DOHH2 (cell line): ENCODE data around the gene EPB41.

Experiments
- H3F3A ChIP-seq: fragments of 200-600 bp; sonication (generic), shearing (Covaris generic); 2 replicates; pipeline ENCODE4 v1.6.0; 2016; ENCODE audit warnings: antibody characterized with exemption, mild to moderate bottlenecking; ENCODE audit not compliant: control insufficient read depth, insufficient read depth
- H3K27ac ChIP-seq: fragments of 200-600 bp; sonication (generic); 2 replicates; pipeline ENCODE4 v1.5.1; 2014; ENCODE audit warnings: low read depth, mild to moderate bottlenecking, low read length, moderate library complexity
- H3K27me3 ChIP-seq: fragments of 200-600 bp; sonication (generic); 2 replicates; pipeline ENCODE4 v1.6.1; 2014; ENCODE audit warnings: mild to moderate bottlenecking, low read length, mixed read lengths; ENCODE audit not compliant: control insufficient read depth
- H3K36me3 ChIP-seq: fragments of 200-600 bp; sonication (generic); 2 replicates; pipeline ENCODE4 v1.6.1; 2014; ENCODE audit warnings: mild to moderate bottlenecking, low read length, moderate library complexity, mixed read lengths; ENCODE audit not compliant: control insufficient read depth
- H3K4me1 ChIP-seq: fragments of 200-600 bp; sonication (generic); 2 replicates; pipeline ENCODE4 v1.6.1; 2014; ENCODE audit warnings: mild to moderate bottlenecking, low read length, mixed read lengths; ENCODE audit not compliant: control insufficient read depth
- H3K4me2 ChIP-seq: fragments of 200-600 bp; sonication (generic); 2 replicates; pipeline ENCODE4 v1.6.0; 2014; ENCODE audit warnings: mild to moderate bottlenecking, low read length, moderate library complexity
- H3K4me3 ChIP-seq: fragments of 200-600 bp; sonication (generic); 2 replicates; pipeline ENCODE4 v1.5.1; 2014; ENCODE audit warnings: mild to moderate bottlenecking, low read length, mixed read lengths
- H3K79me2 ChIP-seq: fragments of 200-600 bp; sonication (generic); 2 replicates; pipeline ENCODE4 v1.6.1; 2014; ENCODE audit warnings: mild to moderate bottlenecking, low read length, mixed read lengths; ENCODE audit not compliant: control insufficient read depth
- H3K9me2 ChIP-seq: fragments of 200-600 bp; sonication (generic); replicated peaks from 2 replicates; pipeline ENCODE4 v1.6.1; 2014; ENCODE audit warnings: mild to moderate bottlenecking, low read length, mixed read lengths; ENCODE audit not compliant: control insufficient read depth
- H3K9me3 ChIP-seq: fragments of 200-600 bp; sonication (generic); 2 replicates; pipeline ENCODE4 v1.6.1; 2014; ENCODE audit warnings: antibody characterized with exemption, low read length, mixed read lengths; ENCODE audit not compliant: control insufficient read depth, insufficient read depth
- H4K20me1 ChIP-seq: fragments of 200-600 bp; sonication (generic); 2 replicates; pipeline ENCODE4 v1.6.0; 2014; ENCODE audit warnings: low read depth, mild to moderate bottlenecking, antibody characterized with exemption, low read length, moderate library complexity; ENCODE audit not compliant: control insufficient read depth, insufficient read depth
- CTCF ChIP-seq: fragments of 200-600 bp; sonication (generic); IDR thresholded peaks from one replicate; pipeline ENCODE4 v1.5.1; 2014; ENCODE audit warnings: antibody characterized with exemption, mild to moderate bottlenecking, low read depth, low read length; ENCODE audit not compliant: poor library complexity, severe bottlenecking
- EZH2phosphoT487 ChIP-seq: fragments of 200-600 bp; sonication (generic); IDR thresholded peaks from 2 replicates; pipeline ENCODE4 v1.6.1; 2017; ENCODE audit warnings: borderline replicate concordance, mild to moderate bottlenecking, antibody characterized with exemption, low read length, moderate library complexity, mixed read lengths

The EPB41 gene

GRCh38 chr1:29164588-29164987 lies 250.2 kb downstream of the EPB41 start:
- H3K9me3 ChIP-seq: no peaks in the 10 kb centered on the region
- H3K4me1 ChIP-seq: no peaks in the 10 kb centered on the region
- no peaks in the 10 kb centered on the region for H3K9me2 ChIP-seq
- H3K27ac ChIP-seq: no peak overlapping the region
- no peaks in the 10 kb centered on the region for H3K27me3 ChIP-seq
- TF ChIP-seq CTCF: no peak
- no peak for TF ChIP-seq EZH2phosphoT487
- H3K4me2 ChIP-seq: no peak overlapping the region
- H3F3A ChIP-seq: 0 out of 2 replicates have a peak, but pooled peaks cover 5% of the 10 kb centered on the region
- no peak overlapping the region for H3K4me3 ChIP-seq
- peaks cover 16% of the 10 kb centered on the region for H4K20me1 ChIP-seq
- peaks cover 94% of the 10 kb centered on the region for H3K79me2 ChIP-seq
- peaks cover 93% of the 10 kb centered on the region for H3K36me3 ChIP-seq

DNA sequence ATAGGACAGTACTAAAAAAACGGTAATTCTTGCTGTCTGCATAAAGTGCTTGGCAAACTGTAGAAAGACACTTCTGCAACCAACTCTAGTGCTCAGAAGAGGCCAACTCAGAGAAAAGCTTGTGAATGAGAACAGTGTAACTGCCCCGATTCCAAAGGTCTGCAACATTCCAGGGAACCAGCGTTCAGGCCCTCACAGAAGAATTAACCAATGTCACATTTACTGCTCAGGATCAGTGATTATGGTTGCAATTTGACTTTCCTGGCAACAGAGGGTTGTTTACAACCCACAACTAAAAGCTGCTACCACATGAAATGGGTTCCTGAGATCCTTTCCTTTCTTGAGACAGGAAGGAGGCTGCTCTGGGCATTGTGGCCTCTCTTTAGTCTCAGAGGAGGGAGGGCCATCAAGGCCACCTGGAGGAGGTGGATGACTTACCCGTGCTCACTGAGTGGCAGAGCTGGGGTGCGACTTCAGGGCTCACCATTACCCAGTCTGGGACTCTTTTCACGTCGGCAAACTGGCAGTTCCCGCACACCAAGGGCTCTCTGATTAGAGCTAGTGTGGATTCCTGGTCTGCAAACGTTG lies 252.0 kb downstream of the EPB41 start:
- peaks cover 22% of the 10 kb centered on the region for H4K20me1 ChIP-seq
- no peak overlapping the region for H3K4me2 ChIP-seq
- no peak overlapping the region for H3K4me3 ChIP-seq
- peaks cover 10% of the 10 kb centered on the region for H3K4me1 ChIP-seq
- H3K27me3 ChIP-seq: no peaks in the 10 kb centered on the region
- no peak for TF ChIP-seq EZH2phosphoT487
- no peak for TF ChIP-seq CTCF
- no peaks in the 10 kb centered on the region for H3K9me3 ChIP-seq
- peaks cover 7% of the 10 kb centered on the region; the same call in 1 of the 2 replicates for H3F3A ChIP-seq
- H3K79me2 ChIP-seq: peaks cover 99% of the 10 kb centered on the region
- no peaks in the 10 kb centered on the region for H3K9me2 ChIP-seq
- peaks cover 96% of the 10 kb centered on the region for H3K36me3 ChIP-seq
- H3K27ac ChIP-seq: no peak overlapping the region

GRCh38 chr1:29167904-29168303 lies 253.5 kb downstream of the EPB41 start:
- H3K36me3 ChIP-seq: peaks cover 96% of the 10 kb centered on the region
- peaks cover 22% of the 10 kb centered on the region; the same call in 1 of the 2 replicates for H4K20me1 ChIP-seq
- peaks cover 15% of the 10 kb centered on the region for H3K4me1 ChIP-seq
- TF ChIP-seq CTCF (no peak), EZH2phosphoT487 (no peak)
- H3K79me2 ChIP-seq: peaks cover 100% of the 10 kb centered on the region
- H3K4me2 ChIP-seq: no peak overlapping the region
- no peak overlapping the region for H3K4me3 ChIP-seq
- H3K27ac ChIP-seq: no peak overlapping the region
- no peaks in the 10 kb centered on the region for H3K9me3 ChIP-seq
- no peaks in the 10 kb centered on the region for H3K27me3 ChIP-seq
- H3K9me2 ChIP-seq: no peaks in the 10 kb centered on the region
- H3F3A ChIP-seq: peaks cover 12% of the 10 kb centered on the region
